Stimulated activated CD4-positive, alpha-beta T cell treated with anti-CD3 and anti-CD28 coated beads, TNF-alpha, amount 100 ng/mL, for 24 hours (primary cell): Measurements from ENCODE around the gene NCAPG.

Source experiments
- DNase-seq, 3 experiments: peaks; one replicate each; pipeline ENCODE4 v3.0.0-alpha.2; 2020; ENCODE audit warnings: low read depth in 3 of 3

Gene NCAPG

GRCh38 chr4:17810260-17811077 lies at the start of gene NCAPG, which contains the start of gene DCAF16:
NCAPG (plus strand) TSS chr4:17810979; CDS start chr4:17811078, 99 bp downstream.
DCAF16 (minus strand) TSS chr4:17810757; CDS start chr4:17804141, 6,616 bp downstream.
- DNase-seq: peak; percentile 98 to 99 (median 99)

- no peak for DNase-seq
Observed at GRCh38 chr4:17761062-17761461, 49.7 kb upstream of the NCAPG start.

- DNase-seq: no peak
Observed at GRCh38 chr4:17762726-17763125, 48.1 kb upstream of the NCAPG start.

- no peak for DNase-seq
Observed at GRCh38 chr4:17763416-17763815, 47.4 kb upstream of the NCAPG start.

- DNase-seq: no peak
Observed at GRCh38 chr4:17763931-17764330, 46.8 kb upstream of the NCAPG start.

- DNase-seq: no peak
Observed at GRCh38 chr4:17765514-17766286, 45.1 kb upstream of the NCAPG start.

- DNase-seq: no peak
Observed at GRCh38 chr4:17766826-17767458, 43.8 kb upstream of the NCAPG start.

- no peak for DNase-seq
Observed at GRCh38 chr4:17769406-17770174, 41.2 kb upstream of the NCAPG start.

- DNase-seq: no peak
Observed at GRCh38 chr4:17770845-17771244, 39.9 kb upstream of the NCAPG start.

GRCh38 chr4:17771284-17771908 lies 39.4 kb upstream of the NCAPG start:
- DNase-seq: no peak

- DNase-seq: no peak
Observed at GRCh38 chr4:17773135-17773698, 37.6 kb upstream of the NCAPG start.

- no peak for DNase-seq
Observed at GRCh38 chr4:17778431-17778830, 32.3 kb upstream of the NCAPG start.

GRCh38 chr4:17780501-17781299 lies 30.1 kb upstream of the NCAPG start:
- no peak for DNase-seq

- peak in 1 of 3 experiments; percentile 6 for DNase-seq
Observed at GRCh38 chr4:17781300-17782287, 29.2 kb upstream of the NCAPG start, which contains the start of gene FAM184B. FAM184B (minus strand) TSS chr4:17781621; CDS start chr4:17781299, 322 bp downstream.

- no peak for DNase-seq
Observed at GRCh38 chr4:17785858-17786257, 24.9 kb upstream of the NCAPG start.

GRCh38 chr4:17786567-17786966 lies 24.2 kb upstream of the NCAPG start:
- no peak for DNase-seq

GRCh38 chr4:17787315-17787714 lies 23.5 kb upstream of the NCAPG start:
- DNase-seq: no peak

GRCh38 chr4:17788956-17789355 lies 21.8 kb upstream of the NCAPG start:
- DNase-seq: no peak

- DNase-seq: no peak
Observed at GRCh38 chr4:17794730-17795129, 16.0 kb upstream of the NCAPG start.
